Panc1 (cell line): ENCODE measurements around the gene GFOD2. TPM values are rescaled to one million over a fixed set of nuclear protein-coding genes. Genes with fewer than 3 reads are reported as not detected.

Source experiments
- ATAC-seq: fragments of 200-7000 bp; cut with Tn5 transposase; 2 replicates; pipeline ENCODE4 v1.9.1; 2020; ENCODE audit warnings: mild to moderate bottlenecking, moderate library complexity
- BruUV-seq: library from RNA; stranded (reverse); fragments of 400-500 nt; replicated peaks from 2 replicates; lab custom pipeline; 2021; lab: Mats Ljungman, UMichigan
- CTCF ChIA-PET: fragments of 300-600 bp; sonication (Branson Sonifier 250); formaldehyde crosslinking; loops from one replicate; lab custom pipeline; 2022; ENCODE audit warnings: antibody characterized with exemption; lab: Charles Lee
- POLR2A ChIA-PET: fragments of 300-600 bp; sonication (Branson Sonifier 250); formaldehyde crosslinking; loops from one replicate; lab custom pipeline; 2022; ENCODE audit warnings: antibody characterized with exemption; lab: Charles Lee
- DNase-seq: peaks from one replicate; pipeline ENCODE4 v3.0.0-alpha.2; 2010; ENCODE audit warnings: low read depth, low spot score
- H3K27ac ChIP-seq: 2 replicates; pipeline ENCODE4 v1.5.1; 2011; ENCODE audit warnings: mild to moderate bottlenecking, low read length, inconsistent platforms
- H3K27me3 ChIP-seq: fragments of 200-500 bp; sonication (Bioruptor generic); 2 replicates; pipeline ENCODE4 v1.6.0; 2014; ENCODE audit warnings: low read length, inconsistent platforms; ENCODE audit not compliant: control insufficient read depth, insufficient read depth
- H3K36me3 ChIP-seq: fragments of 200-500 bp; sonication (Bioruptor generic); 2 replicates; pipeline ENCODE4 v1.5.1; 2014; ENCODE audit warnings: inconsistent platforms, mild to moderate bottlenecking, low read length, moderate library complexity; ENCODE audit not compliant: control insufficient read depth, insufficient read depth
- H3K4me1 ChIP-seq: 2 replicates; pipeline ENCODE4 v1.5.1; 2011; ENCODE audit warnings: inconsistent platforms, mild to moderate bottlenecking, low read length, moderate library complexity; ENCODE audit not compliant: control insufficient read depth, insufficient read depth
- H3K4me3 ChIP-seq, 2 experiments: 2 replicates each; pipeline ENCODE4 v1.5.1; 2011 to 2012; ENCODE audit warnings: low read depth in 2 of 2, low read length in 2 of 2, mild to moderate bottlenecking in 2 of 2, inconsistent platforms in 1 of 2, moderate library complexity in 1 of 2
- H3K9me3 ChIP-seq: fragments of 200-500 bp; sonication (Bioruptor generic); 2 replicates; pipeline ENCODE4 v1.5.1; 2014; ENCODE audit warnings: low read depth, mild to moderate bottlenecking, inconsistent platforms, low read length, moderate library complexity; ENCODE audit not compliant: control insufficient read depth, insufficient read depth
- POLR2AphosphoS5 ChIP-seq: IDR thresholded peaks from 2 replicates; pipeline ENCODE4 v1.6.1; 2012; ENCODE audit warnings: mild to moderate bottlenecking, low read depth, low read length, moderate library complexity
- SIN3A ChIP-seq: IDR thresholded peaks from 2 replicates; pipeline ENCODE4 v1.6.1; 2012; ENCODE audit warnings: low read depth, mild to moderate bottlenecking, low read length, moderate library complexity, borderline replicate concordance; ENCODE audit not compliant: insufficient read depth
- TCF7L2 ChIP-seq: IDR thresholded peaks from 2 replicates; pipeline ENCODE4 v1.6.1; 2011; ENCODE audit warnings: mild to moderate bottlenecking, low read depth, low read length, inconsistent platforms
- in situ Hi-C: cut with HindIII; loops from 2 replicates; pipeline ENCODE4 v1.10.0; 2016; ENCODE audit warnings: low sequenced_read_pairs, low pct_unique_long_range_greater_than_20kb
- intact Hi-C: fragments of 100-400 bp; cut with micrococcal nuclease; formaldehyde crosslinking; loops from one replicate; pipeline ENCODE4 v1.10.0; 2022; ENCODE audit not compliant: unreplicated experiment
- total RNA-seq: library from RNA; stranded (reverse); gene quantifications from one replicate; pipeline ENCODE4 v1.2.1, GENCODE V29; 2021; ENCODE audit not compliant: unreplicated experiment
- TF ChIP-seq, protein P1 (sequence below): fragments of 450-650 bp; IDR thresholded peaks from 2 replicates; pipeline ENCODE4 v1.5.1; 2017; ENCODE audit warnings: mild to moderate bottlenecking
- TF ChIP-seq, protein P2 (sequence below), 2 experiments: IDR thresholded peaks; 2 replicates each; pipeline ENCODE4 v1.6.1; 2011 to 2012; ENCODE audit warnings: low read depth in 2 of 2, control low read depth in 1 of 2, low read length in 1 of 2, mild to moderate bottlenecking in 1 of 2, moderate library complexity in 1 of 2; ENCODE audit not compliant: insufficient read depth in 1 of 2

Gene GFOD2
- total RNA-seq, 1 experiment from 2014 or later = 15.1 TPM

GRCh38 chr16:67647681-67648080 lies 71.4 kb downstream of the GFOD2 start:
- intact Hi-C loops (loop anchor here (10.0 kb wide), 1 partner anchor 103 kb away; no protein-coding TSS in a partner anchor), in situ Hi-C loops (no loop called here)
- no TSS peak for BruUV-seq
- H3K4me1 ChIP-seq = no peaks in the 10 kb centered on the region
- TF ChIP-seq, protein P1, sequence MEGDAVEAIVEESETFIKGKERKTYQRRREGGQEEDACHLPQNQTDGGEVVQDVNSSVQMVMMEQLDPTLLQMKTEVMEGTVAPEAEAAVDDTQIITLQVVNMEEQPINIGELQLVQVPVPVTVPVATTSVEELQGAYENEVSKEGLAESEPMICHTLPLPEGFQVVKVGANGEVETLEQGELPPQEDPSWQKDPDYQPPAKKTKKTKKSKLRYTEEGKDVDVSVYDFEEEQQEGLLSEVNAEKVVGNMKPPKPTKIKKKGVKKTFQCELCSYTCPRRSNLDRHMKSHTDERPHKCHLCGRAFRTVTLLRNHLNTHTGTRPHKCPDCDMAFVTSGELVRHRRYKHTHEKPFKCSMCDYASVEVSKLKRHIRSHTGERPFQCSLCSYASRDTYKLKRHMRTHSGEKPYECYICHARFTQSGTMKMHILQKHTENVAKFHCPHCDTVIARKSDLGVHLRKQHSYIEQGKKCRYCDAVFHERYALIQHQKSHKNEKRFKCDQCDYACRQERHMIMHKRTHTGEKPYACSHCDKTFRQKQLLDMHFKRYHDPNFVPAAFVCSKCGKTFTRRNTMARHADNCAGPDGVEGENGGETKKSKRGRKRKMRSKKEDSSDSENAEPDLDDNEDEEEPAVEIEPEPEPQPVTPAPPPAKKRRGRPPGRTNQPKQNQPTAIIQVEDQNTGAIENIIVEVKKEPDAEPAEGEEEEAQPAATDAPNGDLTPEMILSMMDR = no peak
- TF ChIP-seq POLR2AphosphoS5 = no peak
- TF ChIP-seq TCF7L2 = no peak
- TF ChIP-seq, protein P2, sequence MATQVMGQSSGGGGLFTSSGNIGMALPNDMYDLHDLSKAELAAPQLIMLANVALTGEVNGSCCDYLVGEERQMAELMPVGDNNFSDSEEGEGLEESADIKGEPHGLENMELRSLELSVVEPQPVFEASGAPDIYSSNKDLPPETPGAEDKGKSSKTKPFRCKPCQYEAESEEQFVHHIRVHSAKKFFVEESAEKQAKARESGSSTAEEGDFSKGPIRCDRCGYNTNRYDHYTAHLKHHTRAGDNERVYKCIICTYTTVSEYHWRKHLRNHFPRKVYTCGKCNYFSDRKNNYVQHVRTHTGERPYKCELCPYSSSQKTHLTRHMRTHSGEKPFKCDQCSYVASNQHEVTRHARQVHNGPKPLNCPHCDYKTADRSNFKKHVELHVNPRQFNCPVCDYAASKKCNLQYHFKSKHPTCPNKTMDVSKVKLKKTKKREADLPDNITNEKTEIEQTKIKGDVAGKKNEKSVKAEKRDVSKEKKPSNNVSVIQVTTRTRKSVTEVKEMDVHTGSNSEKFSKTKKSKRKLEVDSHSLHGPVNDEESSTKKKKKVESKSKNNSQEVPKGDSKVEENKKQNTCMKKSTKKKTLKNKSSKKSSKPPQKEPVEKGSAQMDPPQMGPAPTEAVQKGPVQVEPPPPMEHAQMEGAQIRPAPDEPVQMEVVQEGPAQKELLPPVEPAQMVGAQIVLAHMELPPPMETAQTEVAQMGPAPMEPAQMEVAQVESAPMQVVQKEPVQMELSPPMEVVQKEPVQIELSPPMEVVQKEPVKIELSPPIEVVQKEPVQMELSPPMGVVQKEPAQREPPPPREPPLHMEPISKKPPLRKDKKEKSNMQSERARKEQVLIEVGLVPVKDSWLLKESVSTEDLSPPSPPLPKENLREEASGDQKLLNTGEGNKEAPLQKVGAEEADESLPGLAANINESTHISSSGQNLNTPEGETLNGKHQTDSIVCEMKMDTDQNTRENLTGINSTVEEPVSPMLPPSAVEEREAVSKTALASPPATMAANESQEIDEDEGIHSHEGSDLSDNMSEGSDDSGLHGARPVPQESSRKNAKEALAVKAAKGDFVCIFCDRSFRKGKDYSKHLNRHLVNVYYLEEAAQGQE (IDR thresholded peaks at IDR 0.05; ENCODE audit: insufficient read depth in 1 of 2, low read depth in 2 of 2, low read length in 1 of 2) = no peak
- TF ChIP-seq SIN3A = no peak
- no peak for ATAC-seq
- POLR2A ChIA-PET = no interaction called here
- CTCF ChIA-PET = no interaction called here
- H3K4me3 ChIP-seq = no peak overlapping the region
- no peak for DNase-seq
- H3K27me3 ChIP-seq = no peaks in the 10 kb centered on the region
- H3K27ac ChIP-seq = no peak overlapping the region
- no peaks in the 10 kb centered on the region for H3K9me3 ChIP-seq
- H3K36me3 ChIP-seq = no peaks in the 10 kb centered on the region

DNA sequence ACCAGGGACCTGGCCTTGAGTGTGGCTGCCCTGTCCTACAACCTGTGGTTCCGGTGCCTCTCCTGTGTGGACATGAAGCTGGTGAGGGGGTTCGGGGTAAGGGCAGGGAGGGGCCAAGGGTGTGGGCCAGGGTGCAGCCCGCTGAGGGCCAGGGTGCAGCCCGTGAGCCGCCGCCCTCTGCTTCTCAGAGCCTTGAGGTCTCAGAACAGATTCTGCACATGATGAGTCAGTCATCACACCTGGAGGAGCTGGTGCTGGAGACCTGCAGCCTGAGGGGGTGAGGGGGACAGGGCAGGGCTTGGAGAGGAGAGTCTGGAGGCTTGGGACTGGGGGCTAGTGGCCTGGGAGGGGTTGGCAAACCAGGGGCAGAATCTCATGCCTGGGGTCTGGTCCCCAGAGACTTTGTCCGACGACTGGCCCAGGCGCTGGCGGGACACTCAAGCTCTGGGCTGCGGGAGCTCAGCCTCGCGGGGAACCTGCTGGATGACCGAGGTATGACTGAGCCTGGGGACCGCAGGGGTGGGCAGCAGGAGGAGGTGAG lies 71.9 kb downstream of the GFOD2 start:
- DNase-seq (no peak), ATAC-seq (no peak)
- H3K4me1 ChIP-seq = no peaks in the 10 kb centered on the region
- POLR2A ChIA-PET = no interaction called here
- CTCF ChIA-PET = no interaction called here
- intact Hi-C loops = loop anchor here (10.0 kb wide), 1 partner anchor 102 kb away; no protein-coding TSS in a partner anchor
- BruUV-seq = no TSS peak
- no peak overlapping the region for H3K27ac ChIP-seq
- no peak overlapping the region for H3K4me3 ChIP-seq
- H3K27me3 ChIP-seq = no peaks in the 10 kb centered on the region
- TF ChIP-seq TCF7L2 = no peak
- TF ChIP-seq, protein P2 (IDR thresholded peaks at IDR 0.05; ENCODE audit: insufficient read depth in 1 of 2, low read depth in 2 of 2, low read length in 1 of 2) = no peak
- no peak for TF ChIP-seq SIN3A
- TF ChIP-seq, protein P1 = no peak
- no peak for TF ChIP-seq POLR2AphosphoS5
- no peaks in the 10 kb centered on the region for H3K36me3 ChIP-seq
- in situ Hi-C loops = no loop called here
- no peaks in the 10 kb centered on the region for H3K9me3 ChIP-seq
